GM12801 (cell line): ENCODE measurements around the gene MEF2C.

ENCODE experiments used
- CTCF ChIP-seq: IDR thresholded peaks from one replicate; pipeline ENCODE4 v1.5.1; 2011; ENCODE audit warnings: control low read depth; ENCODE audit not compliant: insufficient read length; ENCODE audit errors: extremely low read depth

The MEF2C gene

GRCh38 chr5:88883059-88883835 lies at the start of gene MEF2C:
Gene MEF2C, minus strand, starts transcription at chr5:88883184. Its CDS starts 59,396 bp downstream, at chr5:88823788.
- no peak for TF ChIP-seq CTCF

- no peak for TF ChIP-seq CTCF
Observed at GRCh38 chr5:88932541-88932940, 49.6 kb upstream of the MEF2C start.

GRCh38 chr5:88930335-88930734 lies 47.4 kb upstream of the MEF2C start:
- TF ChIP-seq CTCF, result no peak

GRCh38 chr5:88929385-88929784 lies 46.4 kb upstream of the MEF2C start:
- TF ChIP-seq CTCF, result no peak

GRCh38 chr5:88926774-88927173 lies 43.8 kb upstream of the MEF2C start:
- TF ChIP-seq CTCF, result no peak

- TF ChIP-seq CTCF, result no peak
Observed at GRCh38 chr5:88925692-88926490, 42.9 kb upstream of the MEF2C start.

- TF ChIP-seq CTCF, result no peak
Observed at GRCh38 chr5:88924330-88924657, 41.3 kb upstream of the MEF2C start.
